Measurements from ENCODE around the gene LDHD.

LDHD gene

GRCh38 chr16:75079346-75079926 lies 37.1 kb downstream of the LDHD start:
- H2AFZ ChIP-seq (ENCODE audit: low read depth, low read length) = no peak overlapping the region
- H4K20me1 ChIP-seq (ENCODE audit: insufficient read depth, low read length) = no peaks in the 10 kb centered on the region
- H3K9me3 ChIP-seq (ENCODE audit: insufficient read depth, low read length) = no peaks in the 10 kb centered on the region
- peaks cover 4% of the 10 kb centered on the region; the same call in 1 of the 2 replicates for H3K27me3 ChIP-seq (ENCODE audit: low read depth, low read length)
- TF ChIP-seq EZH2phosphoT487 (IDR thresholded peaks at IDR 0.05; ENCODE audit: low read depth) (no peak), CTCF (IDR thresholded peaks at IDR 0.05; ENCODE audit: low read depth, low read length) (no peak)
- H3K36me3 ChIP-seq (replicated peaks; ENCODE audit: low read depth, low read length) = no peaks in the 10 kb centered on the region
- no peak overlapping the region for H3K9ac ChIP-seq (ENCODE audit: low read length)
- no peak overlapping the region for H3K4me2 ChIP-seq (ENCODE audit: low read length)
- H3K27ac ChIP-seq (ENCODE audit: low read length) = no peak overlapping the region
- no peak overlapping the region for H3K4me3 ChIP-seq (ENCODE audit: low read length)
- H3K79me2 ChIP-seq (ENCODE audit: low read length) = no peaks in the 10 kb centered on the region
- H3K4me1 ChIP-seq (ENCODE audit: low read length) = peaks cover 15% of the 10 kb centered on the region

- H3K4me3 ChIP-seq (ENCODE audit: low read length) = no peak overlapping the region
- no peaks in the 10 kb centered on the region for H3K79me2 ChIP-seq (ENCODE audit: low read length)
- peaks cover 4% of the 10 kb centered on the region; the same call in 1 of the 2 replicates for H3K27me3 ChIP-seq (ENCODE audit: low read depth, low read length)
- no peaks in the 10 kb centered on the region for H3K36me3 ChIP-seq (replicated peaks; ENCODE audit: low read depth, low read length)
- H3K9ac ChIP-seq (ENCODE audit: low read length) = no peak overlapping the region
- TF ChIP-seq EZH2phosphoT487 (IDR thresholded peaks at IDR 0.05; ENCODE audit: low read depth) (no peak), CTCF (IDR thresholded peaks at IDR 0.05; ENCODE audit: low read depth, low read length) (no peak)
- peaks cover 15% of the 10 kb centered on the region for H3K4me1 ChIP-seq (ENCODE audit: low read length)
- H3K9me3 ChIP-seq (ENCODE audit: insufficient read depth, low read length) = no peaks in the 10 kb centered on the region
- H2AFZ ChIP-seq (ENCODE audit: low read depth, low read length) = no peak overlapping the region
- H3K27ac ChIP-seq (ENCODE audit: low read length) = no peak overlapping the region
- no peak overlapping the region for H3K4me2 ChIP-seq (ENCODE audit: low read length)
- H4K20me1 ChIP-seq (ENCODE audit: insufficient read depth, low read length) = no peaks in the 10 kb centered on the region
Observed at GRCh38 chr16:75078886-75079285, 37.7 kb downstream of the LDHD start.

- no peak for TF ChIP-seq CTCF (IDR thresholded peaks at IDR 0.05; ENCODE audit: low read depth, low read length)
- TF ChIP-seq EZH2phosphoT487 (IDR thresholded peaks at IDR 0.05; ENCODE audit: low read depth) = no peak
- peaks cover 10% of the 10 kb centered on the region for H3K4me1 ChIP-seq (ENCODE audit: low read length)
- H3K79me2 ChIP-seq (ENCODE audit: low read length) = no peaks in the 10 kb centered on the region
- peaks cover 4% of the 10 kb centered on the region; the same call in 1 of the 2 replicates for H3K27me3 ChIP-seq (ENCODE audit: low read depth, low read length)
- H3K4me2 ChIP-seq (ENCODE audit: low read length) = peak overlapping the region; percentile 67
- H3K36me3 ChIP-seq (replicated peaks; ENCODE audit: low read depth, low read length) = no peaks in the 10 kb centered on the region
- peak overlapping the region; percentile 45 for H3K4me3 ChIP-seq (ENCODE audit: low read length)
- no peak overlapping the region for H3K27ac ChIP-seq (ENCODE audit: low read length)
- H3K9ac ChIP-seq (ENCODE audit: low read length) = no peak overlapping the region
- H4K20me1 ChIP-seq (ENCODE audit: insufficient read depth, low read length) = no peaks in the 10 kb centered on the region; the same call in 1 of the 2 replicates
- H2AFZ ChIP-seq (ENCODE audit: low read depth, low read length) = no peak overlapping the region
- H3K9me3 ChIP-seq (ENCODE audit: insufficient read depth, low read length) = no peaks in the 10 kb centered on the region
Observed at GRCh38 chr16:75075688-75076268, 40.8 kb downstream of the LDHD start.

GRCh38 chr16:75074920-75075687 lies 41.5 kb downstream of the LDHD start:
- no peak overlapping the region for H2AFZ ChIP-seq (ENCODE audit: low read depth, low read length)
- peaks cover 10% of the 10 kb centered on the region for H3K4me1 ChIP-seq (ENCODE audit: low read length)
- H3K36me3 ChIP-seq (replicated peaks; ENCODE audit: low read depth, low read length) = no peaks in the 10 kb centered on the region
- peak overlapping the region; percentile 45 for H3K4me3 ChIP-seq (ENCODE audit: low read length)
- no peak overlapping the region for H3K9ac ChIP-seq (ENCODE audit: low read length)
- H3K9me3 ChIP-seq (ENCODE audit: insufficient read depth, low read length) = no peaks in the 10 kb centered on the region
- H3K27ac ChIP-seq (ENCODE audit: low read length) = no peak overlapping the region
- H3K27me3 ChIP-seq (ENCODE audit: low read depth, low read length) = peaks cover 4% of the 10 kb centered on the region; the same call in 1 of the 2 replicates
- TF ChIP-seq CTCF (IDR thresholded peaks at IDR 0.05; ENCODE audit: low read depth, low read length) (no peak), EZH2phosphoT487 (IDR thresholded peaks at IDR 0.05; ENCODE audit: low read depth) (no peak)
- no peaks in the 10 kb centered on the region; the same call in 1 of the 2 replicates for H4K20me1 ChIP-seq (ENCODE audit: insufficient read depth, low read length)
- H3K79me2 ChIP-seq (ENCODE audit: low read length) = no peaks in the 10 kb centered on the region
- H3K4me2 ChIP-seq (ENCODE audit: low read length) = peak overlapping the region; percentile 67
